LNCaP clone FGC (cell line): ENCODE data around the gene SFTPA1.
A peak's percentile ranks its signal among the peaks of the same experiment; 100 is the strongest.
"Not testable (repeated sequence)": the region's sequence is repeated elsewhere in the genome, so short reads cannot be mapped to it uniquely, and the experiment has no call there.

Experiments used
- DNase-seq: peaks from one replicate; pipeline ENCODE4 v3.0.0-alpha.2; 2011; ENCODE audit warnings: low read depth
- H3K4me3 ChIP-seq: 2 replicates; pipeline ENCODE4 v1.5.1; 2011; ENCODE audit warnings: mild to moderate bottlenecking, low read depth, low read length, control low read depth
- TF ChIP-seq, protein P1 (sequence below): IDR thresholded peaks from 2 replicates; pipeline ENCODE4 v1.5.1; 2012; ENCODE audit warnings: mild to moderate bottlenecking; ENCODE audit not compliant: control insufficient read depth, insufficient read depth; ENCODE audit errors: extremely low read depth

Gene SFTPA1

GRCh38 chr10:79595510-79595909 is 15.2 kb upstream of the SFTPA1 start:
- no peak overlapping the region for H3K4me3 ChIP-seq
- TF ChIP-seq, protein P1, sequence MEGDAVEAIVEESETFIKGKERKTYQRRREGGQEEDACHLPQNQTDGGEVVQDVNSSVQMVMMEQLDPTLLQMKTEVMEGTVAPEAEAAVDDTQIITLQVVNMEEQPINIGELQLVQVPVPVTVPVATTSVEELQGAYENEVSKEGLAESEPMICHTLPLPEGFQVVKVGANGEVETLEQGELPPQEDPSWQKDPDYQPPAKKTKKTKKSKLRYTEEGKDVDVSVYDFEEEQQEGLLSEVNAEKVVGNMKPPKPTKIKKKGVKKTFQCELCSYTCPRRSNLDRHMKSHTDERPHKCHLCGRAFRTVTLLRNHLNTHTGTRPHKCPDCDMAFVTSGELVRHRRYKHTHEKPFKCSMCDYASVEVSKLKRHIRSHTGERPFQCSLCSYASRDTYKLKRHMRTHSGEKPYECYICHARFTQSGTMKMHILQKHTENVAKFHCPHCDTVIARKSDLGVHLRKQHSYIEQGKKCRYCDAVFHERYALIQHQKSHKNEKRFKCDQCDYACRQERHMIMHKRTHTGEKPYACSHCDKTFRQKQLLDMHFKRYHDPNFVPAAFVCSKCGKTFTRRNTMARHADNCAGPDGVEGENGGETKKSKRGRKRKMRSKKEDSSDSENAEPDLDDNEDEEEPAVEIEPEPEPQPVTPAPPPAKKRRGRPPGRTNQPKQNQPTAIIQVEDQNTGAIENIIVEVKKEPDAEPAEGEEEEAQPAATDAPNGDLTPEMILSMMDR = no peak
- no peak for DNase-seq

DNA sequence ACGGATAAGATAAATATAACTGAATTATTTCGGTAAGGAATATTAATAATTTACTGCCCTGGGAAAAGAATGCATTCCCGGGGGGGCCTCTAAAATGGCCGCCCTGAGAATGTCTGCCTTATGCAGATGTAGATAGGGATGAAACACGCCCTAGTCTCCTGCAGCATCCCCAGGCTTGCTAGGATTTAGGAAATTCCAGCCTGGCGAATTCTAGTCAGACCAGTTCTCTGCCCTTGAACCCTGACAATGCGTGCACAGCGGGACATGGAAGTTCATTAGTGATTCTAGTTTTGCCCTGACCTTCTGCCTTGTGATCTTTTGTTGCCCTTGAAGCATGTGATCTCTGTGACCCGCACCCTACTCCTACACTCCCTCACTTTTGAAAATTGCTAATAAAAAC is 11.1 kb upstream of the SFTPA1 start:
- not testable (repeated sequence) for DNase-seq, H3K4me3 ChIP-seq

- no peak overlapping the region for H3K4me3 ChIP-seq
- no peak for DNase-seq
- TF ChIP-seq, protein P1 = no peak
These were observed 8.8 kb upstream of the SFTPA1 start for GRCh38 chr10:79601939-79602338.

DNA sequence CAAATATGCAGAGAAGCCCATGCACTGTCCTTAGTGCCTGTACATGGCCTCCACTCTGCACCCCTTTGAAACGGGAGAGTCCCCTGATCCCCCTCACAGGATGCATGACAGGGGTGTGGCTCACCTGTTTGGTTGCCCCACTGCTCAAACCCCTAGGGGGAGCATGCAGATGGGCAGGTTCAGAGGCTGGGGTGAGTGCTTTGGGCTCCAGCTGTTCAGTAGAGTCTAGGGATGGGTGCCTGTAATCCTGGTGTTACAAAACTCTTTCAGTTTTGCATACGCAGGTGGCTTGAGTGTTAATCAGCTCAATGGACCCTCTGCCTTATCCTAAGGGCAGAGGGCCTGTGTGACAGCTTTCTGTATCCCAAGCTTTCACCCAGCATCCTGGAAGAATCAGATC is 7.8 kb upstream of the SFTPA1 start:
- no peak overlapping the region for H3K4me3 ChIP-seq
- DNase-seq = no peak
- TF ChIP-seq, protein P1 = no peak

DNA sequence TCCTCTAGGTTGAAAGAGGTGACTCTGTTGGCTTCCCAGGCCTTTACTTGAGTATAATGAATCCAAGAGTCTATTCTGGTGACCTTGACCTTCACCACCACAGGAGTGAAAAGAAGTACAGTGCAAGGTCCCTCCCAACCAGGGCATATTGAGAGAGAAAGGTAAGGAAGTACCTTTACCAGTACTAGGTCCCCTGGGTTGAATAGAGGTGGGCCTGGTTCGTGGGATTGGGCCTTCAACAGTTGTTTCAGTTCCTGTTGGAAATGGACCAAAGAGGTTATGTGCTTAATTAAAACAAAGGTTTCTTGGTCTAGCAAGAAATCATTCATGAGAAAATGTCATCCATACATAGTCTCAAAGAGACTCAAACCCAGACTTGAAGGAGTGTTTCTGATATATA is 6.4 kb upstream of the SFTPA1 start:
- no peak for DNase-seq
- TF ChIP-seq, protein P1 = no peak
- no peak overlapping the region for H3K4me3 ChIP-seq

- TF ChIP-seq, protein P1 = no peak
- H3K4me3 ChIP-seq = no peak overlapping the region
- DNase-seq = no peak
These were observed 5.4 kb upstream of the SFTPA1 start for GRCh38 chr10:79605308-79605707.

DNA sequence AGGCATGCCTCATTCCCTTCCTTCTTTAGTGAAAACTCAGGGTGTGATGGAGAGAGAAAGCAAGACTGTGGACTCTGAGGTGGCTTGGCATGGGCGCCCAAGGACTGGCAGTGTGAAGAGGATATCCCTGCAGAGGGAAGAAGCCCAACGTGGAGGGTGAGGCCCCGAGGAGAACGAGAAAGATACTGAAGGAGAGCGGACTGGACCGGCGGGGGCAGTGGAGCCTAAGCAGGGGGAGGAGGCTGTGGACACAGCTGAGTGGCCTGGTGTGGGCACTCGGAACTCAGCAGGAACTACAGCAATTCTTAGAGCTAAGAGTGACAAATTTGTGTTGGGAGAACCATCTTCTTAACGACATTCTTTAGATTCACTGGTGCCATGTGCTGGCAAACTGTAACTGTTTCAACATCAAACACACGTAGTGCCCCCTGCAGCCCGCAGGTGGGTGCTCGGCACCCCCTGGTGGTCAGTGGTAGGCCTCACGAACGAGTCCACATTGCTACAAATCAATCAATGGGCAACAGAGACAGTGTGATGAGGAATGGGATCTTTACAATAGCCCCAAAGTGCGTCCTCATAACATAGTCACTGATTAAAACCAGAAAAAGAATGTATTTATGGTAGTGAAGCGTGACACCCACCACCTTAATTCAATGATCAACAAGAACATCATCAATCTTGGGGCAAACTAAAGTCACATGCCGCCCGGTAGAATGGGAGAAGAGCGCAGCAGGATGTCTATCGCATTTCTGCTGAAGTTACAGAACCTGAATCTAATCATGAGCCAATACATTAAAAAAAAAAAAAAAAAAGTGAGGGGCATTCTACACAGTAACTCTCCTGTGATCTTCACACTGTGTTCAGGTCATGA is 2.0 kb upstream of the SFTPA1 start:
- H3K4me3 ChIP-seq = no peak overlapping the region
- DNase-seq = no peak
- TF ChIP-seq, protein P1 = peak; percentile 78

- DNase-seq = not testable (repeated sequence)
These were observed 646 bp downstream of the SFTPA1 start for GRCh38 chr10:79611193-79611976.

More at GRCh38 chr10:79611193-79611976, 646 bp downstream of the SFTPA1 start:
- H3K4me3 ChIP-seq = not testable (repeated sequence)
